Hematopoietic multipotent progenitor cell (in vitro differentiated cells): Measurements from ENCODE around the gene TAS2R43. TPM values are rescaled to one million over a fixed set of nuclear protein-coding genes. Genes with fewer than 3 reads are reported as not detected.
"Not testable (repeated sequence)": the region's sequence is repeated elsewhere in the genome, so short reads cannot be mapped to it uniquely, and the experiment has no call there.

Source experiments
- DNase-seq, 3 donors: peaks; one replicate each; pipeline ENCODE4 v3.0.0-alpha.2; 2011 to 2015; ENCODE audit warnings: low read depth in 2 of 3, low spot score in 2 of 3
- total RNA-seq: library from RNA; depleted of rRNA; stranded (reverse); fragments of >200 nt; gene quantifications from one replicate; pipeline ENCODE4 v1.2.3, GENCODE V29; 2012

TAS2R43 gene
- total RNA-seq: 5.4 TPM

- DNase-seq: no peak
Measured at GRCh38 chr12:11092128-11092527, at the start of gene TAS2R43. Gene TAS2R43 (minus strand): TSS chr12:11092313. CDS start chr12:11092229, 84 bp downstream.

GRCh38 chr12:11136075-11136474 is 44.0 kb upstream of the TAS2R43 start:
- DNase-seq: no peak

DNA sequence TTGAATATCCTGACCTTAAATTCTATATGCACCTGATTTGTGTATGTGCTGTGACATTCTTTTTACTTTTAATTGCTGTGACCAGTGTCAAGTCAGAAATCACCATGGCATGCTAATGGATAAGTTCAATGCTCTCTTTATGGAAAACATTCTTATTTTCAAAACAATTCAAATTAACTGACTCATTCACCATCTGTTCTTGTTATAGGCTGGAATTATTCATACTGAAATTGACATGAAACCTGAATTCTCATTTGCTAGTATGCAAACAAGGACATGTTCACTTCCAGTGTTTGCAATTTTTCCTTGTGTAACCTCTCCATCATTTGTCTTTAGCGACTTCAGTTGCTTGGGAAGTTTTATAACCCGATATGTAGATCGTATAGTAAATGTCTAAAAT is 42.2 kb upstream of the TAS2R43 start, which contains the start of gene TAS2R30:
TSS of gene TAS2R30 (minus strand) at position 340 of the 400 bp plus-strand sequence. CDS start 400 bp downstream, outside the sequence.
- DNase-seq: no peak

- no peak for DNase-seq
Measured at GRCh38 chr12:11133816-11134215, 41.7 kb upstream of the TAS2R43 start.

- no peak for DNase-seq
Measured at GRCh38 chr12:11133162-11133561, 41.0 kb upstream of the TAS2R43 start.

DNA sequence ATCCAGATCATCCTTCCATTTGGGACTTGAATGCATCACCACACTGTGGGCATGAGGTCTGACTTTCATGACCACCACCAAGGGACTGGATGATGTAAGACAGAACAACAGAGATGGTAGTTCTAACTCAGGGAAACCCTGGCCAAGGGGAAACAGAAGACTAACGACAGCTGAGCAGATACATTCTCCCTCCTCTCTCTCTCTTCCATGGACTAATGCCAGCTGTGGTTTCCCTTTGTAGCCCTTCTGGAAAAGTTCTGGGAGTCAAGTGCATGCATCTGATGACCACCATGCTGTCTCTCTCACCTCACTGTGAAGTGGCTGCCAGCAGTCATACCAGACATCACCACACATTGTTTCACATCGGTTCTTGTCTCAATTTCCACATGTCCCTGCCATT is 38.9 kb upstream of the TAS2R43 start:
- no peak for DNase-seq

- no peak for DNase-seq
Measured at GRCh38 chr12:11130382-11130781, 38.3 kb upstream of the TAS2R43 start.

DNA sequence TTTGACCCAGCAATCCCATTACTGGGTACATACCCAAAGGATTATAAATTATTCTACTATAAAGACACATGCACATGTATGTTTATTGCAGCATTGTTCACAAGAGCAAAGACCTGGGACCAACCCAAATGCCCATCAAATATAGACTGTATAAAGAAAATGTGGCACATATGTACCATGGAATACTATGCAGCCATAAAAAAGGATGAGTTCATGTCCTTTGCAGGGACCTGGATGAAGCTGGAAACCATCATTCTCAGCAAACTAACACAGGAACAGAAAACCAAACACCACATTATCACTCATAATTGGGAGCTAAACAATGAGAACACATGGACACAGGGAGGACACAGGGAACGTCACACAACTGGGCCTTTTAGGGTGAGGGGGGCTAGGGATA is 22.0 kb upstream of the TAS2R43 start:
- DNase-seq: not testable (repeated sequence)

GRCh38 chr12:11111213-11111612 is 19.1 kb upstream of the TAS2R43 start:
- DNase-seq: not testable (repeated sequence)

DNA sequence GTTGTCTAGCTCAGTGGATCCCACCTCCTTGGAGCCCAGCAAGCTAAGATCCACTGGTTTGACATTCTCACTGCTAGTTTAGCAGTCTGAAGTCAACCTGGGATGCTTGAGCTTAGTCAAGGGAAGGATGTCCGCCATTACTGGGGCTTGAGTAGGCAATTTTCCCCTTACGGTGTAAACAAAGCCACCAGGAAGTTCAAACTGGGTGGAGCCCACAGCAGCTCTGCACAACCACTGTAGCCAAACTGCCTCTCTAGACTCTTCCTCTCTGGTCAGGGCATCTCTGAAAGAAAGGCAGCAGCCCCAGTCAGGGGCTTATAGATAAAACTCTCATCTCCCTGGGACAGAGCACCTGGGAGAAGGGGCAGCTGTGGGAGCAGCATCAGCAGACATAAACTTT is 16.7 kb upstream of the TAS2R43 start:
- no peak for DNase-seq

DNA sequence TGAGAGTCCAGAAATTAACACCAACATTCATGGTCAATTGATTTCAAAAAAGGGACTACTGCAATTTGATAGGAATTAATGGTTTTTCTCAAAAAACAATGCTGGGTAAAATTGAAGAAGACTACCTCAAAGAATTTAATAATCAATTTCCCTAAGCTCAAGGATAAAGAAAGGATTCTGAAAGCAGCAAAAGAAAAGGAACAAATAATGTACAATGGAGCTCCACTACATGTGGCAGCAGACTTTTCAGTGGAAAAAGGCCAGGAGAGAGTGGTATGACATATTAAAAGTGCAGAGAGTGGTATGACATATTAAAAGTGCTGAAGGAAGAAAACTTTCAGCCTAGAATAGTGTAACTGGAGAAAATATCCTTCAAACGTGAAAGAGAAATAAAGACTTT is 15.6 kb upstream of the TAS2R43 start:
- DNase-seq: no peak

DNA sequence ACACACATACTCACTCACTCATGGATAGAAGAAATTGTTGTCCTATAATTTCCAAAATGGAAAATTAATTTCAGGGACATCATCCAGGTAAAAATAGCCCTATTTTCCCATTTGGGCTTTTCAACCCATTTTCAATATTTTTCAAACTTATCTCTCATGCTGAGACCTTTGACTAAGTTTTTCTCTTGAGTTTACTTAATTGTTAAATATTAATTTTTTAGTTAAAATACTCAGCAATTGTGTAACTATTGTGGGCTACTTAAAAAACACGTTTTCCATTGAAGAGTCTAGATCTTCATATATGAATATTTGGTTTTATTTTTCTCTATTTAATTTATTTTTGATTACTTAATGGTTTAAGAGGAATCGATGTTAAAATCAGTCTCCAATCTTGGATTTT is 14.2 kb upstream of the TAS2R43 start:
- DNase-seq: no peak

GRCh38 chr12:11105546-11105945 is 13.4 kb upstream of the TAS2R43 start:
- no peak for DNase-seq

DNA sequence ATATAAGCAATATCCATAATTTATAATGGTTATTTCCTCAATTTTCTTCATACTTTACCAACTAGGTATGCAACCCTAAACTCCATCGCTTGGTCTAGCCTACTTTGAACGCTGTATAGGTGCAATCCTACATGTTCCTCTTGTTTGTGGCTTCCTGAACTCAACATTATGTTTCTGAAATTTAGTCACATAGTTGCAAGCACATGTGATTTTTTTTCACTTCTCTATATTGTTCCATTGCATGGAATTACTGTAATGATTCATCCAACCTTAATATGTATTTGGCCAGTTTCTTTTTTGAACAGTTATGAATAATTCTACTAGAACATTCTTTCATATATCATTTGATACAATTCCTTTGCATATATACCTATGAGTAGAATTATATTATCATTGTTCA is 2.8 kb upstream of the TAS2R43 start:
- not testable (repeated sequence) for DNase-seq

- DNase-seq: no peak
Measured at GRCh38 chr12:11089246-11089645, 2.9 kb downstream of the TAS2R43 start.

- no peak for DNase-seq
Measured at GRCh38 chr12:11085419-11085818, 6.7 kb downstream of the TAS2R43 start.

- no peak for DNase-seq
Measured at GRCh38 chr12:11081987-11082386, 10.1 kb downstream of the TAS2R43 start.

DNA sequence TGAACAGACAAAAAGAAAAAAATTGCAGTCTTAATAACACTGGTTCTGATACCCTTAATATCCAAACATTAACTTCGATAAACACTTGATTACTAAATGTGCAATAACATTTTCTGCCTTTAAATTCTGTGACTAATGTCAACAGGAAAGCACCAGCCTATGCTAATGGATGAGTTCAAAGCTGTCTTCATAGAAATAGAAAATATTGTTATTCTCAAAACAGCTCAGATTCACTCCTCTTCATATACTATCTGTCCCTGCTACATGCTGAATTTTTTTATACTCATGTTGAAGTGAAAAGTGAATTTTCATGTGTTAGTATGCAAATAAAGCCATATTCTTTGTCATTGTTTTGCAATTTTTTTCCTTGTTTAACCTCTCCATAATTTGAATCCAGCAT is 13.9 kb downstream of the TAS2R43 start:
- DNase-seq: no peak

GRCh38 chr12:11075642-11076041 is 16.5 kb downstream of the TAS2R43 start:
- DNase-seq: no peak

DNA sequence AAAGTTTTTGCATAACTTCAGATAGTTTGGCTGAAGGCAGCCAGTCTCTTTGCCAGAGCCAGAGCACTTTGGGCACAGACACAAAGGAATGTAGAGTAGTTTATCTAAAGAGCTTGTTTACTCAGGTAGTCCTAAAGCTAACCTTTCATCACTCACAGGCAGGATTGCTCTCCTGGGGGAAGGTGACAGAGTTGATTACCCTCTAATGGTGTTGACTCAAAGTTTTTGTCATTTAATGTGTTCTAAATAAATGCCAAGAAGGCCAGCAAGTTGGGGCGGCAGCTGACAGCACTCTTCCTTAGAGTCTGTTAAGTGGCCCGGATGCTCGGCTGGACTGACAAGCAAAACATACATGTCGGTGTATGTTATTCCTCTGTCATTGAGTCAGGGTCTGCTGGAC is 20.7 kb downstream of the TAS2R43 start:
- DNase-seq: no peak

DNA sequence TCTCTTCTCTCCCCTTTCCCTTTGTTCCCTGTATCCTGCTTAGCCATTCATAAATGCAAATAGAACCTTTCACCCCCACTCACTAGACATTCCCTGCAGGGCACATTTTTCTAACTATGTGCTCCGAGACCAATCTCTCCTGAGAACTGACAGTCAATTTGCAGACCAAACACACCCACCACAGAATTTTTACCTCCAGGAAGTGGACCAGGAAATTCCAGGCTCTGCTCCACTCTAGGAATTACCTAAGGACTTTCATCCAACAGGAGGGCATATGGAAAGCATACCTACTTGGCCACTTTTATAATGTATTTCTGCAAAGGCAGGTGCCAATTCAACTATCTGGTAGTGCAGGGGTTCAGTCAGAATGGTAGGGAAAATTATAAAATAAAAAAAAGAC is 21.1 kb downstream of the TAS2R43 start:
- no peak for DNase-seq

DNA sequence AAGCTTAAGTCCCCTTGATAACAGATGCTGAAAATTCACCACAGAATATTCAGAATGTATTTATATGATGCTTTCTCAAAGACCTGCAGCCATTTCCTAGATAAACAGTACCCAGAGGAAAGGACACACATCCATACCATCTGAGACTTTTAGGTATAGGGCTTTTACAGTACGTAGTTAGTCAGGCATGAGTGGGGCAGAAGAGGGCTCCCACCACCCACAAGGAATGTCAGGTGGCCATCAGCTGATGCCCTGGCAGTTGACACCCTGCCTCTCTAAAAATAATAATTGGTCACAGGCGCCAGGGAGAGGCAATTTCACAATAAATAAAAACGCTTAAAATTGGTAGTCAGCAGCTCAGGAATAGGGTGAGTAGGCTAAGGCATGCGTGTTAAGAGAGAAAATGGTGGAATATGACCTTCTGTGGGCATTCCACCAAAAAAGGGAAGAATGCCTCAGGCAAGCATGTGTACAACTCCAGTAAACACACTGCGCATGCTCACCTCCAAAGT is 22.2 kb downstream of the TAS2R43 start:
- no peak for DNase-seq

GRCh38 chr12:11067514-11067913 is 24.6 kb downstream of the TAS2R43 start:
- DNase-seq: no peak
